MV-4-11 (cell line): ENCODE results near the gene PUS3.
A peak's percentile ranks its signal among the peaks of the same experiment; 100 is the strongest.

Source experiments
- DNase-seq: peaks from one replicate; lab custom pipeline; 2025; lab: John Stamatoyannopoulos, UW

Gene PUS3, protein sequence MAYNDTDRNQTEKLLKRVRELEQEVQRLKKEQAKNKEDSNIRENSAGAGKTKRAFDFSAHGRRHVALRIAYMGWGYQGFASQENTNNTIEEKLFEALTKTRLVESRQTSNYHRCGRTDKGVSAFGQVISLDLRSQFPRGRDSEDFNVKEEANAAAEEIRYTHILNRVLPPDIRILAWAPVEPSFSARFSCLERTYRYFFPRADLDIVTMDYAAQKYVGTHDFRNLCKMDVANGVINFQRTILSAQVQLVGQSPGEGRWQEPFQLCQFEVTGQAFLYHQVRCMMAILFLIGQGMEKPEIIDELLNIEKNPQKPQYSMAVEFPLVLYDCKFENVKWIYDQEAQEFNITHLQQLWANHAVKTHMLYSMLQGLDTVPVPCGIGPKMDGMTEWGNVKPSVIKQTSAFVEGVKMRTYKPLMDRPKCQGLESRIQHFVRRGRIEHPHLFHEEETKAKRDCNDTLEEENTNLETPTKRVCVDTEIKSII

GRCh38 chr11:125902927-125903710 is at the start of gene PUS3:
Gene PUS3, minus strand, starts transcription at chr11:125903206. Its CDS starts 6,922 bp downstream, at chr11:125896284.
- DNase-seq: peak; percentile 81

DNA sequence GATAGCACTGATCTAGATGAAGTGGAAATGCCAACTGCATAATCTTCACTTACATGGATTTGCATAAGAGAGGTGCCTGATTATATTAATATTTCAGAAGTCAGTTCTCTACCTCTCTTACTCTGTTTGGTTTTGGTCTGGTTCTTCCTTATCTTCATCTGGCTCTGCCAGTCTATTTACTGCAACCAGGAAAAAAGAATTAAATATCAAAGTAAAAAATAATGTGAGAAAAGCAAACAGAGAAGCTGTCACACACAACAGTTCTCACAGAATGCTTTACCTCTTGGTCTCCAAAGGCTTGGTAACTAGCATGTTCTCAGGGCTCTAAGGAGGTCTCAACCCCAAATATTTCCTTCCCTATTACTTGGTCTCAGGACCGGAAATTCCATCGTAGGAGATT is 49.6 kb upstream of the PUS3 start:
- DNase-seq: no peak

DNA sequence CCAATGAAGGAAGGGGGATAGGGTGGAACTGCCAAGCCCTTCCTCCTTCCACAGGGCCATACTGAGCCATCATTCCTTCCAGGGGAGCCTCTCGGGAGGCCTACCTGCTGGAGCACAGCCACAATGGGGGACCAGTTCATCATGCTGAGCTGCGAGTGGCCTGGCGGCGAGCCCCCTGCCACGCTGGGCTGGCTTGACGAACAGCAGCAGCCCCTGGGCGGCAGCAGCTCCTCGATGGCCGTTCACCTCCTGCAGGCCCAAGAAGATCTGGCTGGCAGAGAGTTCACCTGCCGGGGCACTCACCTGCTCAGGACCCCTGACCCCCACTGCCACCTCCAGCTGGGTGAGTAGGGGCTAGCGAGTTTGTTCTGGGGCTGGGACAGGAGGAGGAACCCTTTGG is 48.7 kb upstream of the PUS3 start:
- no peak for DNase-seq

- no peak for DNase-seq
These were observed 48.0 kb upstream of the PUS3 start for GRCh38 chr11:125950696-125951651.

DNA sequence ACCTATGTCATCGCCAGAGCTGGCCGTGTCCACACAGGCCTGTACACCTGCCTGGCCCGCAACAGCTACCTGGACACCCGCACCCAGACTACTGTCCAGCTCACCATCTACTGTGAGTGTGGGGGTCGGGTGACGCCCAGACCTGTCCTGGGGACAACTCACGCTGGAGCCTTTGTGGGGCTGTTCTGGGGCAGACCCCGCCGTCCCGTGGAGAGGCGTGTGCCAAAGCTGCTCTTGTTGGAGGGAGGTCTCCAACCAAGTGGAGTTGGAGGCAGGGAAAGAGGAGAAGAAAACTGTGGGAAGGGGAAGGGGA is 47.1 kb upstream of the PUS3 start:
- DNase-seq: no peak

- no peak for DNase-seq
These were observed 46.5 kb upstream of the PUS3 start for GRCh38 chr11:125949271-125950177.

DNA sequence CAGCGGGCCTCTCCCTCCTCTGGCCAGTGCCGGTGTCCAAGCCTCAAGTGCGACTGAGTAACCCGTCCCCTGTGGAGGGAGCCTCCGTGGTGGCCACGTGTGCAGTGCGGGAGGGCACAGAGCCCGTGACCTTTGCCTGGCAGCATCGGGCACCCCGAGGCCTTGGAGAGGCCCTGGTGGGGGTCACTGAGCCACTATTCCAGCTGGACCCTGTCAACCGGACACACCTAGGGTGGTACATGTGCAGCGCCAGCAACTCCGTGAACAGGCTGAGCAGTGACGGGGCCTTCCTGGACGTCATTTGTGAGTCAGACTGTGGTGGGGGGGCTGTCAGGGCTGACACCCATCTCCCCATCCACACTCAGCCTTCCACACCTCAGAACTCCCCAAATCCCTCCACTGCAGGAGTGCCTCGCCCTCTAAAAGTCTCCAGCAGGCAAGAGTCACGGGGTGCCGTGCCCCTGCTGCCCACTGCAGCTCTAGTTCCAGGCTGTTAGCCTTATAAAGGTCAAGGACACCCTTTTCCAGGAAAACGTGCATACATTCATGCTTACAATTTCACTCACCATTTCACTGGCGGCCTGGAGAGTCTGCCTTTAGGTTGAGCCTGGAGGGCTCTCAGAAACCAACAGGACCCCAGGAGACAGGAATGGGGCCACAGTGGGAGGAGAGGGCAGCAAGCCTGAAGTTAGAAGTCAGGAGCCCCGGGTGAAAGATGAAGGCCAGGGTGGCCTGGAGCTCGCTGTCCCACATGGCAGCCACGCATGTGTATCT is 45.5 kb upstream of the PUS3 start:
- no peak for DNase-seq

DNA sequence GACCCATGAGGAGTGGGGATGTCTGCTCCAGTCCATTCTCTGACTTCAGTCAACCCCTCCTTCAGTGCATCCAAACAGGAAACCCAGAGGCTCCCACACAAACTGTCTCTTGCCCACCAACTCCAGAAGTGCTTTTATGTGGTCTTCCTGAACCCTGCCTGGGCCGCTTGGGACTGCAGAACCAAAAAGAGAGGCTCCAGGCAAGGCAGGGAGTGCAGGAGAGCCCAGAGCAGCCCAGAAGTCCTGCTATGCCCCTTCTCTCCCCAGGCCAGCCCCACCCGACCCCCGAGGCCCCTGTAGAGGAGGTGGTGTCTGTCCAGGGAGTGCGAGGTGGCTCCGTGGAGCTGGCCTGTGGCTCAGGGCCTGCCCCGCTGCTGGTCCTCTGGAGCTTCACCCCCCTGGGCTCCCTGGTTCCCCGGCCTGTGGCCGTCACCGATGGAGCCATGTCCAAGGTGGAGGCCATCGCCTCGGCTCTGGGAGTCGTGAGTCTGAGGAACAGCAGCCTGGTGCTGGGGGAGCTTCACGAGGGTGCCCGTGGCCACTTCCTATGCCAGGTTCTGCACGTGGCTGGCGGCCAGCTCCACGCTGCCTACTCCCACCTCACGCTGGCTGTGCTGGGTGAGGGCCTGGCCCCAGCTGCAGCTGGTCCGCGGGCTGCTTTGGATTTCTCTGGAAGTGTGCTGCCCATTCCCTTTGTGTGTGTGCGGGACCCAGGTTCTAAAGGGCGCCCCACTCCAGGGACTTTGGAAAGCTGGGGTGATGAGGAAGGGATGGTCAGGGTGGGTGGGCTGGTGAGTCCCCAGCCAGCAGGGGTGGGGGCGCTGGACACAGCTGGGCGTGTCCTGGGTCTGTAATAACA is 44.6 kb upstream of the PUS3 start:
- no peak for DNase-seq

- no peak for DNase-seq
These were observed 43.9 kb upstream of the PUS3 start for GRCh38 chr11:125946712-125947418.

- no peak for DNase-seq
These were observed 43.0 kb upstream of the PUS3 start, which contains the start of gene VSIG10L2 for GRCh38 chr11:125945797-125946520. Gene VSIG10L2, plus strand, starts transcription at chr11:125946044. Its CDS starts 12 bp downstream, at chr11:125946056.

GRCh38 chr11:125945011-125945796 is 42.2 kb upstream of the PUS3 start:
- DNase-seq: no peak

- DNase-seq: no peak
These were observed 41.5 kb upstream of the PUS3 start for GRCh38 chr11:125944350-125945010.

DNA sequence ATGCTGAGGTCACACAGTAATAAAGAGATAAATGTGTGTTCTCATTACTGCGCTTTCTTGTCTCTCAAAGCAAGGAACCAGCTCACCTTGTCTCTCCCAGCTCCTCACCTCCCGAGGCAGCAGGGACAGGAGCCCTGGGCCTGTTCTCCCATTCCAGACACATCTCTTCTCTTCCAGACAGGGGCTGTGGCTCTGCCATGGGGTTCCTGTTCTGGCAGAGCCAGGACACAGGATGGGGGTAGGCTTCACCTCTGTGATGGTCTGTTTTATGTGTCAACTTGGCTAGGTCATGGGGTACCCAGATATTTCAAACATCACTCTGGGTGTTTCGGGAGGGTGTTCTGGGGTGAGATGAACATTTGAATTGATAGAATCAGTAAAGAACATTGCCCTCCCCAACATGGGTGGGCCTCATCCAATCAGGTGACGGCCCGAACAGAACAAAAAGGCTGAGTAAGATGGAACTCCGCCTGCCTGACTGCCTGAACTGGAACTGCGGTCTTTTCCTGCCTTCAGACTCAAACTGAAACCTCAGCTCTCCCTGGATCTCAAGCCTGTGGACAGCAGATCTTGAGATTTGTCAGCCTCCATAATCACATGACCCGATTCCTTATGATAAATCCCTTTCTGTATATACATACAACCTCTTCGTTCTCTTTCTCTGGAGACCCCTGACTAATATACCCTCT is 40.8 kb upstream of the PUS3 start:
- no peak for DNase-seq

GRCh38 chr11:125942771-125943428 is 39.9 kb upstream of the PUS3 start:
- no peak for DNase-seq
